ENCODE data around the gene NLK. TPM values are rescaled to one million over a fixed set of nuclear protein-coding genes. Genes with fewer than 3 reads are reported as not detected.

NLK gene
- total RNA-seq, 1 donor from 2014 or later = 32.7 TPM

DNA sequence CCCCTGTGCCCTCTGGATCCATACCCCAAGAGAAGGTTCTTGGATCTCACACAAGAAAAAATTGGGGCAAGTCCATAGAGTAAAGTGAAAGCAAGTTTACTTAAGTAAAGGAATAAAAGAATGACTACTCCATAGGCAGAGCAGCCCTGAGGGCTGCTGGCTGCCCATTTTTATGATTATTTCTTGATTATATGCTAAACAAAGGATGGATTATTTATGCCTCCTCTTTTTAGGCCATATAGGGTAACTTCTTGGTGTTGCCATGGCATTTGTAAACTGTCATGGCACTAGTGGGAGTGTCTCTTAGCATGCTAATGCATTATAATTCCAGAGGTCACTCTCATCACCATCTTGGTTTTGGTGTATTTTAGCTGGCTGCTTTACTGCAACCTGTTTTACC lies 70.8 kb downstream of the NLK start:
- DNase-seq (ENCODE audit: low read depth) = no peak

DNA sequence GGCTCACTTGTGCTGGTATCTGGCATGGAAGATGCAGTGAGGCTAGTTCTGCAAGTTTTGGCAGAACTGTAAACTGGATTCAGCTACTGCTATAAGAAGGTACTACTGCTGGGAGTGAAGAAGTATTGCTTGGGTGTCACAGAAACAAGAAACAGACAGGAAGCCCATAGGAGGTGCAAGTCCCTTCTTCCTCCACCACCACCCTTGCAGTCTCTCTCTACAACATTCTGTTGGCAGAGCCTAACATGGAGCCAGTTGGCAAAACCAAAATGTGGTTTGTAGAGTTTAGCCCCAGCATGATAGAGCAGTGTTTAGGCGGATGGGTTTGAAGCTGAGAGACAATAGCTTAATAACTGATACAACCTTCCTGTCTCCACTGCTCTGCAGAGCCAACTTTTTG lies 72.6 kb downstream of the NLK start:
- DNase-seq (ENCODE audit: low read depth) = no peak

DNA sequence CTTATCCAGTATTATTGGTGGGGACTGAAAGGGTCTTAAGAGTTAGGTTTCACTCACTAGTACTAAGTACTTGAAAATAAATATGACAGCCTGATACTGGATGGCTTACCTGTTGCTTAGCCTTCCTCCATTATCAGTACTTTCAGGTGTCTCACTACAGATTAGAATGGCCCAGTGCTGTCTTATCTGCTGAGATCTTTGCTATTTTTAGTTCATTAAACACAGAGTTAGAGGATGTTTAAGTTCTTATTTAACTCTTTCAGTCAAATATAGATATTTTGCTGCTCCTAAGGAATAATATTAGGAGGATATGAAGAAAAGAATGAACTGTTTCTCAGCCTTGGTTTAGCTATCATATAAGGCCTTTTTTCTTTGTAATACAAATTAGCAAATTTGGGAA lies 74.8 kb downstream of the NLK start:
- DNase-seq (ENCODE audit: low read depth) = no peak

DNA sequence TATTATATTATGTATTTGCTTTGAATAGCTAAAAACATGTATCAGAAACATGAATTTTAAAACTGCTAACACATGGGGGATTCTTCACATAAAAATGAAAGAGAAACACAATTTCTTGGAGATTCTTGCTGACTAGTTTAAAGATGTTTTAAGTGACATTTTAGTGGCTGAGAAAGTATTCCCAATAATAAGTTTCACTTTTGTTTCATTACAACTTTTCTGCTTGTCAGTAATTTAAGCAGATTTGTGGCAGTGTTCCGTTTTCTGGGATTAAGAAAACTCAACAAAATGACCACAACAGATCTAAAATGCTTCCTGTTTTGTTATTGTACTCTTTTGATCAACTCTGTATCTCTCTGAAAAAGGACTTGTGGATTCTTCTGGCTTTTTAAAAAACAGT lies 75.9 kb downstream of the NLK start:
- no peak for DNase-seq (ENCODE audit: low read depth)

DNA sequence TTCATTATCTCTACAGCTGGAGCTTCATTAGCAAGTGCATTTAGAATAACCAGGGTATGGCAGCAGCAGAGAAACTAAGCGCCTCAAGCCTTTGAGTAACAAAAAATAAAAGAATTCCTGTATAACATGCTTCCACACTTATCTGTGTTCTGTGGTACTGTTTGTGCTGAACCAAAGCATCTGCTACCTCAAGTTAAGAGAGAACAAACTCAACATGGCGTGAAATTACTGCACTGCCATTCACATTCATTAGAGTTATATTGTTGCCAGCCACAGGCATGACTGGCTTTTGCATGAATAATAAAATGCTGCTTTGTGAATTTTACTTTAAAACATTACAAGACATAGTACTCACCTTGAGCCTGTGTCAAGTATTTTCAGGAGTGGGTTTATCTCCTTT lies 76.6 kb downstream of the NLK start:
- peak; percentile 80 for DNase-seq (ENCODE audit: low read depth)

DNA sequence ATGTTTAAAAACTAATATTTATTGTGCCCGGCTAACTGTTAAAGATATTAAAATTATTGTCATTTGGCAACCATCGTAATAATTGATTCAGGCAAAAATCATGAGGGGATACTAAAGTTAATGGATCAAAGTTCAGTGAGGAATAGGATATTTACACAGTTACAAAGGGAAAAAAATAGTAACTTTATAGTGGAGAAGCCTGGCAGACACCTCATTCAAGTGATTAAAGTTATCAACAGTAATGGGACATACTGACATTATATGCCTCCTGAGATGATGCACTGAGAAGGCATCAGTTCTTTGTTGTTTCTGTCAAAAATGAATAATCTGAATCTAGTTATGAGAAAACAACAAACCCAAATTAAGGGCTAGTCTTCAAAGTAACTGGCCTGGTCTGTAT lies 77.1 kb downstream of the NLK start:
- no peak for DNase-seq (ENCODE audit: low read depth)

DNA sequence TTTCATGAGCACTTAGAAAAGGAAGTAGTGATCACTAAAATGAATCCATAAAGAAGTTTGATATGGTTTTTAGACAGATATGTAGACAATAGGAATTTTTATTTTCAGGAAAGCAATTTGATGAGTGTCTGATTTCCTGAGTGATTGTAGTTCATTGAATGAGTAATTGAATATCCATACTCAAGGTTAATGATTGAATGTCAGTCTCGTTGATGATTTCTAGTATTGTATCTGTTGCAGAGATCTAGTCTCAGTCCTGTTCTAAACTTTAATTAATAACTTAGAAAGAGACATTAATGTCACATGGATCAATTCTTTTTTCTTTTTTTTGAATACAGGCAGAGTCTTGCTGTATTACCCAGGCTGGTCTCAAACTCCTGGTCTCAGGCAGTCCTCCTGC lies 78.3 kb downstream of the NLK start:
- peak; percentile 68 for DNase-seq (ENCODE audit: low read depth)

DNA sequence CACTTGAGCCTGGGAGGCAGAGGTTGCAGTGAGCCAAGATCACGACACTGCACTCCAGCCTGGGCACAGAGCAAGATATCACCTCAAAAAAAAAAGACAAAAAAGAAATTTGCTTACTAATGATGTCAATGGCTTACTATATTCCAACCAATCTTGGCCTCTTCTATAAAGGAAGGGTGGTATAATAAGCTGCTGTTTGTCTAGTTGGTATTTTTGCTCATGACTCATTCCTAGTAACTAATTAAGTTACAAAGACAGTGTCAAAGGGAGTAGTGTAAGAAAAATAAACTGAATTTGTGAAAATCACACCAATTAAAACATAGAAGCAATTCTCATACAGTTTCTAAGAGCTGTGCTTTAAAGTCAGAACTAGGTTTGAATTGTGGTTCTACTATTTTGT lies 82.5 kb downstream of the NLK start:
- DNase-seq (ENCODE audit: low read depth) = peak; percentile 88

DNA sequence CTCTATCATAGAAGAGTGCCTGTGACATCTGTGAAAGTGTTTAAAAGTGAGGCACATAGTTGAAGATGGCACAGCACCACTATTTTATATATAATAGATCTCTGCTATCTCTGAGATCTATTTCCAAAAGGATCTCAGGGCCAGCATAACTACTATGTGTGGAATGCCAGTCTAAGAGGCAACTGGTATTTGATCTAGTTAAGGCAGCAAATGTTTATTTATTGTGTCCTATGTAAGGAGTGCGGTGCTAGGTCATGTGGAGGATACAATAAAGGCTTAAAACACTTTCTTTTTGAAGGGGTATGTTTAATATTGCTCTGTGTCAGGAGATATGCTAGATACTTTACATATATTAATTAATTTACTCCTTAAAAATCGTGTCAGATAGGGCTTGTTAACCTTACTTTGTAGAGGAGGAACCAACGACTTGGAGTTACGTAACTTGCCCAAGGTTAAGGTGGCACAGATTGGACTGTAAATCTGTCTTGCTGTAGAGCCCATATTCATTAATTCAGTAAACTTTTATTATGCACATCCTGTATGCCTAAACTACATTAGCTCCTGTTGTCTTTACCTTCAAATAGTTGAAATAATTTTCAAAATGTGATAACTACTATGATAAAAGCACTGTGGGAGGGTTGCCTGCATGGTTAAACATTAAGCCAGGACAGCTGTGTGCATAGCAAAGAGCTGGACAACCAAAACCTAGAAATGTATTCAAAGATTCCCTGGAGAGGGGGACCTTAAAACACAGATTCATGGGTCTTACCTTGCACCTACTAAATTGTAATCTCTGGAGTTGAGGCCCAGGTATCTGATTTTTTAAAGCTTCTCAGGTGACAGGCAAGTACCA lies 83.3 kb downstream of the NLK start:
- peak; percentile 50 for DNase-seq (ENCODE audit: low read depth)

DNA sequence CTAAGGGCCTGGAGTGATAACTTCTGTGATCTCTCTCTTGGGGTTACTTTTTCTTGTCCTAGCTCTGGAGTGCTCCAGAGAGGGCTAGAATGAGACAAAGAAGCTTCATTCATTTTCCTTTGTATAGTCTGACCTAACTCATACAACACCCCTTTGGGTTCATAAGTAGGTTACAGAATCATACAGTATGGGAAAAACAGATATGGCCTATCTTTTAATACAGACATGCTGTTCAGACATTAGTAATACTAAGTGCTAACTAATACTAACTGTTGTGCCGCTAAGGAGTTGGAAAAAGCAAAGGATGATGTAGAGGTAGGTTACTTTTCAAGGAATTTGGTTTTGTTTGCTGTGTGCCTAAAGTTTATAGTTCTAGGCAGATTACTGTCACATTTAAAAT lies 84.7 kb downstream of the NLK start:
- DNase-seq (ENCODE audit: low read depth) = no peak

DNA sequence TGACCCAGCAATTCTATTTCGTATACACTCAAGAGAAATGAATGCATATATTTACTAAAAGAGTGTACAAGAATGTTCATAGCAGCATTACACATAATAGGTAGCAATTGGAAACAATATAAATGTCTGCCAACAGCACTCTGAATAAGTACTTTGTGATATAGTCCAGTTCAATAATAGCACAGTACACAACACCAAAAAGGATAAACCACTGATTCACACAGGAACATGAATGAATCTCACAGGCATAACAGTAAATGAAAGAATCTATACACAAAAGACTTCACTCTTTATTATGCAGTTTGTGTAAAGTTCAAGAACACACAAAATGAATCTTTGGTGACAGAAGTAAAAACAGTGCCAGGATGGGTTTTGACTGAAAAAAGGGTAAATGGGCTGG lies 86.3 kb downstream of the NLK start:
- no peak for DNase-seq (ENCODE audit: low read depth)

DNA sequence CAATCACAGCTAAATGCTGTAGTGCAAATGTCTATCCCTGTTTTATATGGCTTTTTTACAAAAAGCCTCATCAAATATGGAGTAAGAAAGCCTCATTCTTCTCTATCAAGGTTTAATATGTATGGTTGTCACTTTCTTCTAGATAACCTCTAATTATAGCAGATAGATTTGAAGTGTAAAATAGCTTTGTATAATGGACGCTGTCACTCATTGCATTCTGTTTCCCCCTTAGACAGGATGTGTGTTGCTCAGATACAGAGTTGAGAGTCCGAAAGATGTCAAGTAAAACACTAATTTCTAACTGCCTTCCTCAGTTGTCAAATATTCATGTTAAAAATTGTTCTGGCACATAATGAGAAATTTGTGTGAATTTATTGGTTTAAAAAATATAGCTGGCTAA lies 88.0 kb downstream of the NLK start:
- DNase-seq (ENCODE audit: low read depth) = no peak

DNA sequence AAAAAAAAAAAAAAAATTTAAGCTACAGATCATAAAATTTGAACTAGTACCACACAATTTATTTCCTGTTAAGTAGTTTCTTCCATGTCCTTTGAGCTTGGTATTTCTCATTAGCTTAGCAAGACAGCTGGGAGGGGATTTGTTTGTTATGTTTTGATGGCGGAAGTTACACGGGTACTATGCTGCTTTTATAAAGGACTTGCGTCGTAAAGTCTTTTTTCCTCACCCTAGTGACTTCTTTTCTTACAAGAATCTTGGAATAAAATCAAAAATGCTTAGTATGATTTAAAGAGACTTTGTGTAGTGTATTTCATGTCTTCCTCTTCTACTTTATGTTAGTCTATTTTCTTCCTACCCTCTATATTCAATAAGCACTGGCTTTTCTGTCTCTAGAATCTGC lies 89.1 kb downstream of the NLK start:
- DNase-seq (ENCODE audit: low read depth) = no peak

DNA sequence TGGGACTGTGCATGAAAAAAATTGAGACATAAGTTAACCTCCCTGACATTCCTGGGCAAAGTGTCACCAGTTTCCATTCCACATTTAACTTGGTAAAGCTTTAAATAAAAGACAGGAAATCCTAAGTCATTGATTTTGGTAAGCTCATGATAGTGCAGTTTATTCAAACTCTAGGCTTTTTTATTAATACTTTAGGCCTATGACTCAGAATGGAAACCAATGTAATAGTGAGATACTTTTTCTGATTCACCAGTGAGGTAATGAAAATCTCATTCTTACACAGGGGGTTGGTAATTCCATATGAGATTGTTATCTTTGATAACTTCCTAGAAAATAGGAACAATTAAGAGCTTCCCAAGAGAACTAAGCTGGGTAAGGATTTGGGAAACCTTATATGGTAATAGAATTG lies 91.1 kb downstream of the NLK start:
- DNase-seq (ENCODE audit: low read depth) = peak; percentile 73

DNA sequence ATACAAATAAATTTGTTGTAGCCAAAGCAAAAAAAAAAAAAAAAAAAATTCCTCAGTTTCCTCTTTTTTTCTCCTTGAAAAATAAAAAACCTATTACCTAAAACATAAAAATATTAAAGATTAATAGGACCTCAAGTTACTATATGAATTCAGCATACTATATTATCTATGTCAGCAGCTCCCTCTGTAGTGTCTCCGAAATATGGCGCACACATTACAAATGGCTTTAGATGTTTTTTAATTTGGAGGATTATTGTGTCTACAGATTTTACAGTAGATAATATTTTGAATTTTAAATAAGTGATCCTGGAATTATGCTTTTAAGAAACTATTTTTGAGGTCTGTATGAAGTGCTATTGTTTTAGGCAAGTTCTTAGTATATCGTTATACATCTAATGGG lies 94.4 kb downstream of the NLK start:
- no peak for DNase-seq (ENCODE audit: low read depth)

DNA sequence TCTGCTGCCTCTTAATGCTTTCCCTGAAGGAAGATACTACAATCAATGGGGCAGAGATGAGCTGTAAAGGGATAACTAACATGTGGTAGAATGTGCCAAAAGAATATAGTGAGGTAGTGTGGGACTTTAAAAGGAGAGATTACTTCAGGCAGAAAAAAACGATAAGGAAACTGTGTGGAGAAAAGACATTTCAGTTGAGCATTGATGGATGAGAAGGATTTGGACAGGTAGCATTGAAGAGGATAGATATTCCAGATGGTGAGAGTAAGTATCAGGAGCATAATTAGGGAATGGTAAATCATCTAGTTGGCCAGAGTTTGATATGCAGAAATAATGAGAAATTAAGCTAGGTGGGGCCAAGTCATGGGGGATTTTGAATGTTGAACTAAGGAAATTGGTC lies 97.3 kb downstream of the NLK start:
- no peak for DNase-seq (ENCODE audit: low read depth)

DNA sequence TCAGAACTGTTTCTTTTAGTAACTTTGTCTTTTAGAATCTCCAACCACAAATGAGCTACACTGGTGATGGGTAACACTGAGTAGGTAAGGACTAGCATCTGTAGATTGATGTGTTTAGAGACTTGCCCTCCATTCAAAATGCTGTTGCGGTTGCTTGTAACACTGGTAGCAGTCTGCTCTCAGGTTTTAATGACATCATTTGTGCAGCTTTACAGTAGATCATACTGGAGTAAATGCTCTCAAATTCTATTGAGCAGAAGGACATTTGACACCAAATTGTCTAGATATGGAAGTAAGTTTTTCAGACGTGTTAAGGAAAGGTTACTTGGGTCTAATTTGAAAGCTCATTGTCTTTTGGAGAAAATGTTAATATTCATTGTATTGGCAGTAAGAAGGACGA lies 98.8 kb downstream of the NLK start:
- no peak for DNase-seq (ENCODE audit: low read depth)

DNA sequence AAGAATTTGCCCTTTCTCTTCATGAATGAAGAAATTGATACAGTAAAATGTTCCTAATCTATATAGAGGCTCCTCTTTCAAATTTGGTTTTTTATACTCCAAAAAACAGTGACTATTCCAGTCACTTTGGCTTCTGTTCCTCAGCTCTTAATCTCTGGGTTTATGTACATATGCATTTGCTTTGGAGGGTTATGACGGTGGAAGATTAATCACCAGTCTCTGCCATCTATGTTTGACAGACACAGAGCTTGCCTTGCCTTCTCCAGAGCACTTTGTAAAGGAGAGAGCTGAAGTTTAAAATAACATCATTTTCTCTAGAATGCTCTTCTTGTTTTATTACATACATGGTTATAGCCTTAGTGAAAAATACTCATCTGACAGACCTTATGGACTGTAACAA lies 99.3 kb downstream of the NLK start:
- no peak for DNase-seq (ENCODE audit: low read depth)

DNA sequence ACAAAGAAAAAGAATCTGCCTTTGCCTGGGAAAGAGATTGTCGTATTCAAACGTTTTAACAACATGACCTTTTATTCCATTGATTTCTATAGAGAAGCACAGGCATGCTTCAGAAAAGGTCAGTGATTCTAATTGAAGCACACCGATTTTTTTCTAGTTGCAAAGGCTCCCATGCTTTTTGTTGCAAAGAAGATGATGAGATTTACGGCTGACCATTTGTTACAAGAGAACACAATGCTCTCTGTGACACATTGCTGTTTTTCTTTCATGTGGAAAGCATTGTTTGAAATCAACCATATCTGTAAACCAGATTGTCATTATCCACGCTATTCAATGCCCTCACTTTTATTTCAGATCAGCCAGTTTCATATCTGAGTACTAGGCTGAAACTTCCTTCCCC lies 99.8 kb downstream of the NLK start:
- no peak for DNase-seq (ENCODE audit: low read depth)

DNA sequence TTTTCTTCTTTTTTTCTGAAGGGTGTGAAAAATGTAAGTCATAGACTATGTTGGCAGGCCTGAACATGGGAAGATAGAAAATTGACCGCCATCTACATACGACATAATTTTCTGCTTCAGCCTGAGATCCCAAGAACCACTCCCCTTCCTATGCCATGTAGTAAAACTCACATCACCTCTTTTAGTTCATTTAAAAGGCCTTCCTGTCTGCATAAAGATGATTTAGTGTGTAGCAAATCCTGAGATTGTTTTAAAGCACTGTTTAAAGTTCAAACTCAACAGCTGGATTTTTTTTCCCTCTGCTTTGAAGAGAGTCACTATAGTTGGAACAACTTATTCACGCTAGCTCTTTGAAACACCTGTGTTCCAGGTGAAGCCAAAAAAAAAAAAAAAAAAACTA lies 101.5 kb downstream of the NLK start:
- DNase-seq (ENCODE audit: low read depth) = no peak

DNA sequence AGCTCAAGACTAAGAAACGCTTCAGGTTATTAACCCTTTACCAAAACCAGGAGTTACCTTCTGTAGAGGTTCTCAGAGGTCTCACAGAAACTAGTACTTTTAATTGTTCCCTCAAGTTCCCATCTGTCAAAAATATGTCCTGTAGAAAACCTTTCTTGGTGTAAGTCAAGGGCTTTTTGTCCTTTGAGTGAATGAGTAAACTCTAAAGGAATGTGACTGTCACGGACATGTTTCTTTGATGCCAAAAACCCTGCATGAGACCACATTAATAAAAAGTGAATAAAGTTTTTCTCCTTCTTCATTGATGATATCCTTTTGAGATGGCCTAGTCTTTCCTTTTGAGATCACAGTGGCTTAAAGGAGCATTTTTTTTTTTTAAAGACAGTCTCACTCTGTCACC lies 102.9 kb downstream of the NLK start:
- DNase-seq (ENCODE audit: low read depth) = peak; percentile 23

DNA sequence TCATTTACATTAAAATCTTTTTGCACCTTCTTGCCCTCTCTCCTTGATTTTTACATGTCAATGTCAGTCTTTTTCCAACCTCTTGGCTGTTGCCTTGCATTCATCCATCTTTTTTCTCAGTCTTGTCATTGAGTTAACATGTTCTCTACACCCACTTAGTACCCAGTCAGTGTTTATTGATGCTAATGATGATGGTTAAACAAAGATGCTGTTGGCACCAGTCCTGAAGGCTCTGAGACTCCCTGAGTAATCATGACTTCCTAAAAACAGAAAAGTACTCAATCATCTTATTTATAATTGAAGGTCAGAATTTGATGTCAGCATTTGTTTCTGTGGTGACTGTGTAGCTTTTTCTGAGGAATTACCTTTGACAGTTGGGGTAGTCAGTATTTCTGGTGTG lies 104.5 kb downstream of the NLK start:
- DNase-seq (ENCODE audit: low read depth) = no peak

DNA sequence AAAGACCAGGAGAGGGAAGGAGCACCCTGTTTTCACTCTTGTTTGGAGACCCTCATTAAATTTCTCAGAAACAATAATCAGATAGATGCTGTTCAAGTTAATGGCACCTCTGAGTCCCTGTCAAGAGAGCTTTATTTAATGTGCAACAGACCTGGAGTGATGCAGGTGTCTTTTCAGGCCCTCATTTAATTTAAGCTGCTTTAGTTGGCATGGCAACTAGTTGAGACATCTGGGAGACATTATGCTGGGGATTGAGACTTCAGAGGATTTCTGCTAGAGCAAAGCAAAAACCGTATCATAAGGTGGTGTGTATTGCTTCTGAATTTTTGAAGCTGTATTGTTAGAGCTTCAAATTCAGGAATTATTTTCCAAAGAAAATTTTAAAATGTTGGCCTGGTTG lies 108.5 kb downstream of the NLK start:
- no peak for DNase-seq (ENCODE audit: low read depth)

DNA sequence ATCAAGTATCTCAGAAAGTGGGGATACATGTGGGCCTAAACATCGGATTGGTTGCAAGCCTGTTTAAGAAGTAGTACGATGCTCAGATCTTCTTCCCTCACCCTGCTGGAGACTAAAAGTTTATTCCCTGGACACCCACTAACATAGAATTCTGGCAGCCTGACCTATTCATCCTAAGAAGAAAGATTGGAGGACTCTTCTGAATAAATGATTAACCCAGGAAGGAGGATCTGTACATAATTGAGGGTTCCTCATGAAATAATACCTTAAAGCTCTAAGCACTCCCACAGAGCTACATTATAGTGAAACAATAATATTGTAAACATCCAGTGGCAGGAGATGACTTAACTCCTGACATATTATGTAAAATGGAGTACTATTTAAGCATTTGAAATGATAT lies 111.7 kb downstream of the NLK start:
- DNase-seq (ENCODE audit: low read depth) = peak; percentile 27
